K562 (cell line): ENCODE results near the gene PTP4A2. TPM values are rescaled to one million over a fixed set of nuclear protein-coding genes. Genes with fewer than 3 reads are reported as not detected.
A peak's percentile ranks its signal among the peaks of the same experiment; 100 is the strongest.

Source experiments
- ATF1 ChIP-seq, 2 experiments: fragments of 450-650 bp in 1 of 2; IDR thresholded peaks; 2 replicates each; pipeline ENCODE4 v1.6.1; 2016; ENCODE audit warnings: missing compliant biosample characterization in 1 of 2, missing genetic modification characterization in 1 of 2
- BRD4 ChIP-seq: fragments of 200-600 bp; sonication (generic); IDR thresholded peaks from 2 replicates; pipeline ENCODE4 v1.6.1; 2017; ENCODE audit warnings: inconsistent platforms
- HDGF ChIP-seq: fragments of 450-650 bp; IDR thresholded peaks from 2 replicates; pipeline ENCODE4 v1.6.1; 2016
- HNRNPUL1 ChIP-seq: fragments of 200-400 bp; formaldehyde crosslinking; IDR thresholded peaks from 2 replicates; pipeline ENCODE4 v1.6.1; 2017; ENCODE audit warnings: low read length
- MECOM ChIP-seq: fragments of 250-450 bp; sonication (Bioruptor Pico); IDR thresholded peaks from 2 replicates; pipeline ENCODE4 v1.8.0; 2022; ENCODE audit warnings: inconsistent platforms
- PHF8 ChIP-seq: fragments of 200-600 bp; sonication (generic); IDR thresholded peaks from 2 replicates; pipeline ENCODE4 v1.6.1; 2012; ENCODE audit warnings: mixed run types, mild to moderate bottlenecking, inconsistent platforms, low read length, moderate library complexity, borderline replicate concordance
- RUNX1 ChIP-seq: sonication (generic); IDR thresholded peaks from 2 replicates; pipeline ENCODE4 v1.6.1; 2016; ENCODE audit warnings: antibody characterized with exemption, low read depth
- SMAD4 ChIP-seq: fragments of 250-450 bp; sonication (Bioruptor Pico); conservative IDR thresholded peaks from 2 replicates; pipeline ENCODE4 v1.8.0; 2021; ENCODE audit warnings: inconsistent platforms, mild to moderate bottlenecking, moderate library complexity
- TEAD4 ChIP-seq, 2 experiments: sonication (generic) in 1 of 2; formaldehyde crosslinking in 1 of 2; IDR thresholded peaks; 2 replicates each; pipeline versions ENCODE4 v1.6.1 to v1.8.0; 2012 to 2022; ENCODE audit warnings: borderline replicate concordance in 1 of 2, inconsistent platforms in 1 of 2, low read length in 1 of 2, mild to moderate bottlenecking in 1 of 2, missing genetic modification reagents in 1 of 2
- ZNF140 ChIP-seq: fragments of 250-450 bp; sonication (Bioruptor Pico); IDR thresholded peaks from 2 replicates; pipeline ENCODE4 v1.8.0; 2021; ENCODE audit warnings: moderate library complexity, mild to moderate bottlenecking, inconsistent platforms
- ZNF830 ChIP-seq: fragments of 250-450 bp; sonication (Bioruptor Pico); IDR thresholded peaks from 2 replicates; pipeline ENCODE4 v1.5.0; 2021; ENCODE audit warnings: mild to moderate bottlenecking
- polyA plus RNA-seq, 8 experiments: library from polyadenylated mRNA; depleted of rRNA in 4 of 8; stranded (reverse) in 5 of 8; unstranded in 3 of 8; fragments of >200 nt; fragmentation: Nextera tagmentation in 2 of 8; fragmentation: Illumina TruSeq in 1 of 8; extraction: Ambion mirVana in 2 of 8; extraction: Trizol in 1 of 8; gene quantifications; 2 replicates each; pipeline versions ENCODE4 v1.2.1 to v1.2.3, GENCODE V29; 2011 to 2014; ENCODE audit warnings: inconsistent platforms in 1 of 8, missing spikeins in 1 of 8
- total RNA-seq, 7 experiments: library from RNA; depleted of rRNA in 6 of 7; stranded (reverse); fragments of >200 nt in 6 of 7; fragmentation: Illumina TruSeq in 2 of 7; extraction: Trizol in 2 of 7; gene quantifications; 2 replicates each; pipeline versions ENCODE4 v1.2.1 to v1.2.3, GENCODE V29; 2011 to 2021; ENCODE audit warnings: low replicate concordance in 1 of 7
- TF ChIP-seq, protein P1 (sequence below), 2 experiments: IDR thresholded peaks in 1 of 2; conservative IDR thresholded peaks in 1 of 2; 2 replicates each; pipeline ENCODE4 v1.6.1; 2016; ENCODE audit warnings: low read depth in 2 of 2, mild to moderate bottlenecking in 1 of 2, missing compliant biosample characterization in 1 of 2, missing genetic modification characterization in 1 of 2, moderate library complexity in 1 of 2
- TF ChIP-seq, protein P2 (sequence below): fragments of 250-450 bp; sonication (Bioruptor Pico); IDR thresholded peaks from 2 replicates; pipeline ENCODE4 v1.5.0; 2021
- TF ChIP-seq, protein P3 (sequence below), 2 experiments: fragments of 150-350 bp in 1 of 2; IDR thresholded peaks; 2 replicates each; pipeline ENCODE4 v1.6.1; 2012 to 2016; ENCODE audit warnings: low read depth in 2 of 2, low read length in 2 of 2, mild to moderate bottlenecking in 1 of 2, moderate library complexity in 1 of 2
- TF ChIP-seq, protein P4 (sequence below), 3 experiments: IDR thresholded peaks in 2 of 3; conservative IDR thresholded peaks in 1 of 3; 2 replicates each; pipeline ENCODE4 v1.5.1; 2011 to 2012; ENCODE audit warnings: low read length in 3 of 3, mild to moderate bottlenecking in 3 of 3, control low read depth in 2 of 3, improper control_type of control experiment in 1 of 3, inconsistent platforms in 1 of 3, low read depth in 1 of 3, mixed read lengths in 1 of 3, moderate library complexity in 1 of 3; ENCODE audit not compliant: insufficient read depth in 2 of 3

The PTP4A2 gene
- total and polyA plus RNA-seq, 9 of the 15 experiments (the other 6 are each of a cell fraction or from before 2014, with no cell fraction given) = 197 to 870 (median 480) TPM

DNA sequence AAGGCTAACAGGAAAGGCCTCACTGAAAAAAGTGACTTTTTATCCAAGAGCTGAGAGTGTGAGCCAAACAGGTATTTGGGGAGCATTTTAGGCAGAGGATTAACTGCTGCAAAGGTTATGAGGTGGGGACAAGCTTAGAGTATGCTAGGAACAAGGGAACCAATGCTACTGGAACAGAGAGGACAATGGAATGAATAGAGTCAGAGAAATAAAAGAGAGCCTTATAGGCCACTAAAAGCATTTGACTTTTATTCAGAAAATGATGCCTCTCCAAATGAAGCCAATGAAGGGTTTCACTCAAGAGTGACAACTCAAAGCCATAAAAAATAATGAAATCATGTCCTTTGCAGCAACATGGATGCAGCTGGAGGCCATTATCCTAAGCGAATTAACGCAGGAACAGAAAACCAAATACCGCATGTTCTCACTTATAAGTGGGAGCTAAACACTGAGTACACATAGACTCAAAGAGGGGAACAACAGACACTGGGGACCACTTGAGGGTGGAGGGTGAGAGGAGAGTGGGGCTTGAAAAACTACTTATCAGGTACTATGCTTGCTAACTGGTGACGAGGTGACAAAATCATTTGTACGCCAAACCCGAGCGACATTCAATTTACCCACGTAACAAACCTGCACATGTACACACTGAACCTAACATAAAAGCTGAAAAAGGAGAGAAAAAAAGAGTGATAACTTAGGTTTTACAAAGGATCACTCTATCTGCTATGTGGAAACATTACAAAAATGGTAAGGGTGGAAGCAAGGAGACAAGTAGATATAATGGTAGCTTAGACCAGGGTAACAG, 11.1 kb downstream of the PTP4A2 start (continued):
- TF ChIP-seq, protein P1, sequence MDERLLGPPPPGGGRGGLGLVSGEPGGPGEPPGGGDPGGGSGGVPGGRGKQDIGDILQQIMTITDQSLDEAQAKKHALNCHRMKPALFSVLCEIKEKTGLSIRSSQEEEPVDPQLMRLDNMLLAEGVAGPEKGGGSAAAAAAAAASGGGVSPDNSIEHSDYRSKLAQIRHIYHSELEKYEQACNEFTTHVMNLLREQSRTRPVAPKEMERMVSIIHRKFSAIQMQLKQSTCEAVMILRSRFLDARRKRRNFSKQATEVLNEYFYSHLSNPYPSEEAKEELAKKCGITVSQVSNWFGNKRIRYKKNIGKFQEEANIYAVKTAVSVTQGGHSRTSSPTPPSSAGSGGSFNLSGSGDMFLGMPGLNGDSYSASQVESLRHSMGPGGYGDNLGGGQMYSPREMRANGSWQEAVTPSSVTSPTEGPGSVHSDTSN (CRISPR knock-in tag; IDR thresholded peaks at IDR 0.05; ENCODE audit: low read depth) = no peak
- TF ChIP-seq, protein P1 (tag; conservative IDR thresholded peaks at IDR 0.05; ENCODE audit: low read depth) = no peak
- TF ChIP-seq PHF8 = no peak
- no peak for TF ChIP-seq BRD4
- TF ChIP-seq HNRNPUL1 = no peak
- no peak for TF ChIP-seq ZNF140
- TF ChIP-seq MECOM (CRISPR knock-in tag) = no peak
- TF ChIP-seq, protein P2, sequence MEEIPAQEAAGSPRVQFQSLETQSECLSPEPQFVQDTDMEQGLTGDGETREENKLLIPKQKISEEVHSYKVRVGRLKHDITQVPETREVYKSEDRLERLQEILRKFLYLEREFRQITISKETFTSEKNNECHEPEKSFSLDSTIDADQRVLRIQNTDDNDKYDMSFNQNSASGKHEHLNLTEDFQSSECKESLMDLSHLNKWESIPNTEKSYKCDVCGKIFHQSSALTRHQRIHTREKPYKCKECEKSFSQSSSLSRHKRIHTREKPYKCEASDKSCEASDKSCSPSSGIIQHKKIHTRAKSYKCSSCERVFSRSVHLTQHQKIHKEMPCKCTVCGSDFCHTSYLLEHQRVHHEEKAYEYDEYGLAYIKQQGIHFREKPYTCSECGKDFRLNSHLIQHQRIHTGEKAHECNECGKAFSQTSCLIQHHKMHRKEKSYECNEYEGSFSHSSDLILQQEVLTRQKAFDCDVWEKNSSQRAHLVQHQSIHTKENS (CRISPR knock-in tag) = no peak
- TF ChIP-seq RUNX1 = no peak
- TF ChIP-seq ATF1 (CRISPR knock-in tag; IDR thresholded peaks at IDR 0.05) = no peak
- peak; percentile 58; the same call in 1 of the 2 replicates for TF ChIP-seq ATF1 (tag; IDR thresholded peaks at IDR 0.05)
- TF ChIP-seq HDGF = 0 out of 2 replicates have a peak, but pooled peaks have one; percentile 32
- no peak for TF ChIP-seq SMAD4
- TF ChIP-seq ZNF830 (CRISPR knock-in tag) = no peak
- peak; percentile 12; the same call in 1 of the 2 replicates for TF ChIP-seq TEAD4 (IDR thresholded peaks at IDR 0.05; ENCODE audit: low read length)
- no peak for TF ChIP-seq TEAD4 (CRISPR knock-in tag; IDR thresholded peaks at IDR 0.05; ENCODE audit: borderline replicate concordance)
- TF ChIP-seq, protein P3, sequence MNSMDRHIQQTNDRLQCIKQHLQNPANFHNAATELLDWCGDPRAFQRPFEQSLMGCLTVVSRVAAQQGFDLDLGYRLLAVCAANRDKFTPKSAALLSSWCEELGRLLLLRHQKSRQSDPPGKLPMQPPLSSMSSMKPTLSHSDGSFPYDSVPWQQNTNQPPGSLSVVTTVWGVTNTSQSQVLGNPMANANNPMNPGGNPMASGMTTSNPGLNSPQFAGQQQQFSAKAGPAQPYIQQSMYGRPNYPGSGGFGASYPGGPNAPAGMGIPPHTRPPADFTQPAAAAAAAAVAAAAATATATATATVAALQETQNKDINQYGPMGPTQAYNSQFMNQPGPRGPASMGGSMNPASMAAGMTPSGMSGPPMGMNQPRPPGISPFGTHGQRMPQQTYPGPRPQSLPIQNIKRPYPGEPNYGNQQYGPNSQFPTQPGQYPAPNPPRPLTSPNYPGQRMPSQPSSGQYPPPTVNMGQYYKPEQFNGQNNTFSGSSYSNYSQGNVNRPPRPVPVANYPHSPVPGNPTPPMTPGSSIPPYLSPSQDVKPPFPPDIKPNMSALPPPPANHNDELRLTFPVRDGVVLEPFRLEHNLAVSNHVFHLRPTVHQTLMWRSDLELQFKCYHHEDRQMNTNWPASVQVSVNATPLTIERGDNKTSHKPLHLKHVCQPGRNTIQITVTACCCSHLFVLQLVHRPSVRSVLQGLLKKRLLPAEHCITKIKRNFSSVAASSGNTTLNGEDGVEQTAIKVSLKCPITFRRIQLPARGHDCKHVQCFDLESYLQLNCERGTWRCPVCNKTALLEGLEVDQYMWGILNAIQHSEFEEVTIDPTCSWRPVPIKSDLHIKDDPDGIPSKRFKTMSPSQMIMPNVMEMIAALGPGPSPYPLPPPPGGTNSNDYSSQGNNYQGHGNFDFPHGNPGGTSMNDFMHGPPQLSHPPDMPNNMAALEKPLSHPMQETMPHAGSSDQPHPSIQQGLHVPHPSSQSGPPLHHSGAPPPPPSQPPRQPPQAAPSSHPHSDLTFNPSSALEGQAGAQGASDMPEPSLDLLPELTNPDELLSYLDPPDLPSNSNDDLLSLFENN (IDR thresholded peaks at IDR 0.05; ENCODE audit: low read depth in 2 of 2, low read length in 2 of 2) = no peak
- TF ChIP-seq, protein P4, sequence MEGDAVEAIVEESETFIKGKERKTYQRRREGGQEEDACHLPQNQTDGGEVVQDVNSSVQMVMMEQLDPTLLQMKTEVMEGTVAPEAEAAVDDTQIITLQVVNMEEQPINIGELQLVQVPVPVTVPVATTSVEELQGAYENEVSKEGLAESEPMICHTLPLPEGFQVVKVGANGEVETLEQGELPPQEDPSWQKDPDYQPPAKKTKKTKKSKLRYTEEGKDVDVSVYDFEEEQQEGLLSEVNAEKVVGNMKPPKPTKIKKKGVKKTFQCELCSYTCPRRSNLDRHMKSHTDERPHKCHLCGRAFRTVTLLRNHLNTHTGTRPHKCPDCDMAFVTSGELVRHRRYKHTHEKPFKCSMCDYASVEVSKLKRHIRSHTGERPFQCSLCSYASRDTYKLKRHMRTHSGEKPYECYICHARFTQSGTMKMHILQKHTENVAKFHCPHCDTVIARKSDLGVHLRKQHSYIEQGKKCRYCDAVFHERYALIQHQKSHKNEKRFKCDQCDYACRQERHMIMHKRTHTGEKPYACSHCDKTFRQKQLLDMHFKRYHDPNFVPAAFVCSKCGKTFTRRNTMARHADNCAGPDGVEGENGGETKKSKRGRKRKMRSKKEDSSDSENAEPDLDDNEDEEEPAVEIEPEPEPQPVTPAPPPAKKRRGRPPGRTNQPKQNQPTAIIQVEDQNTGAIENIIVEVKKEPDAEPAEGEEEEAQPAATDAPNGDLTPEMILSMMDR (IDR thresholded peaks at IDR 0.05 in 2 of 3, conservative IDR thresholded peaks at IDR 0.05 in 1 of 3; ENCODE audit: insufficient read depth in 2 of 3, low read depth in 1 of 3, low read length in 3 of 3) = 0 out of 6 replicates have a peak, but pooled peaks of 1 of the 3 experiments have one; percentile 4
